RWPE1 (cell line): Measurements from ENCODE around the gene BORCS6.

Source experiments
- CTCF ChIA-PET: fragments of 350-600 bp; sonication (Branson Sonifier 250); formaldehyde crosslinking; extraction: SDS; loops from one replicate; lab custom pipeline; 2021; lab: Yijun Ruan, JAX
- POLR2A ChIA-PET: fragments of 400-600 bp; formaldehyde crosslinking; extraction: SDS; loops from one replicate; lab custom pipeline; 2020; ENCODE audit warnings: antibody characterized with exemption; ENCODE audit not compliant: low non-redundant PET; lab: Yijun Ruan, JAX
- DNase-seq: peaks from one replicate; pipeline ENCODE4 v3.0.0; 2012; ENCODE audit warnings: low spot score
- H3K27ac ChIP-seq: fragments of 450-650 bp; 2 replicates; pipeline ENCODE4 v1.5.1; 2017
- TF ChIP-seq, protein P1 (sequence below): fragments of 450-650 bp; conservative IDR thresholded peaks from 2 replicates; pipeline ENCODE4 v1.5.1; 2017; ENCODE audit warnings: low read depth, mild to moderate bottlenecking

Gene BORCS6

DNA sequence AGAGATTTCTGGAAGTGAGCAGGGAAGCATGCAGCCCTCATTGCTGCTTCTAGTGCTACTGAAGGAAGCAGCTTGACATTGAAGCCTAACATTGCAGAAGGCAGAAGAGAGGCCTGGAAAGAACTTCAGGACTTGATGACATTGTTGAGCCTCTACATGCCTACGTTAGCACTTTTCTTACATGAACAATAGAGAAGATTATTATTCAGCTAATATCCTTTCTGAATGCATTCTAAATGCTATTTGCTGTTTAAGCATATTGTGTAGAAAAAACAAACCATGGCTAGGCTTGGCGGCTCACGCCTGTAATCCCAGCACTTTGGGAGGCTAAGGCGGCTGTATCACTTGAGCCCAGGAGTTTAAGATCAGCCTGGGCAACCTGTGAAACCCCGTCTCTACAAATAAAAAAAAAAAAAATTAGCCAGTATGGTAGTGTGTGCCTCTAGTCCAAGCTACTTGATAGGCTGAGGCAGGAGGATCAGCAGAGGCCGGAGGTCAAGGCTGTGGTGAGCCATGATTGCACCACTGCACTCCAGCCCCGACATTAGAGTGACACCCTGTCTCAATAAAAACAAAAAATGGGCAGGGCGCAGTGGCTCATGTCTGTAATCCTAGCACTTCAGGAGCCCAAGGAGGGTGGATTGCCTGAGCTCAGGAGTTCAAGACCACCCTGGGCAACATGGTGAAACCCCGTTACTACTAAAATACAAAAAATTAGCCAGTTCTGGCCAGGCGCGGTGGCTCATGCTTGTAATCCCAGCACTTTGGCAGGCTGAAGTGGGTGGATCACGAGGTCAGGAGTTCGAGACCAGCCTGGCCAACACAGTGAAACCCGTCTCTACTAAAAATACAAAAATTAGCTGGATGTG is 22.6 kb upstream of the BORCS6 start:
- CTCF ChIA-PET = interaction anchor here (0.6 to 1.3 kb wide), 2 partner anchors 74 to 680 kb away, joined by 3 to 5 read pairs; no protein-coding TSS in a partner anchor
- H3K27ac ChIP-seq = no peak overlapping the region
- TF ChIP-seq, protein P1, sequence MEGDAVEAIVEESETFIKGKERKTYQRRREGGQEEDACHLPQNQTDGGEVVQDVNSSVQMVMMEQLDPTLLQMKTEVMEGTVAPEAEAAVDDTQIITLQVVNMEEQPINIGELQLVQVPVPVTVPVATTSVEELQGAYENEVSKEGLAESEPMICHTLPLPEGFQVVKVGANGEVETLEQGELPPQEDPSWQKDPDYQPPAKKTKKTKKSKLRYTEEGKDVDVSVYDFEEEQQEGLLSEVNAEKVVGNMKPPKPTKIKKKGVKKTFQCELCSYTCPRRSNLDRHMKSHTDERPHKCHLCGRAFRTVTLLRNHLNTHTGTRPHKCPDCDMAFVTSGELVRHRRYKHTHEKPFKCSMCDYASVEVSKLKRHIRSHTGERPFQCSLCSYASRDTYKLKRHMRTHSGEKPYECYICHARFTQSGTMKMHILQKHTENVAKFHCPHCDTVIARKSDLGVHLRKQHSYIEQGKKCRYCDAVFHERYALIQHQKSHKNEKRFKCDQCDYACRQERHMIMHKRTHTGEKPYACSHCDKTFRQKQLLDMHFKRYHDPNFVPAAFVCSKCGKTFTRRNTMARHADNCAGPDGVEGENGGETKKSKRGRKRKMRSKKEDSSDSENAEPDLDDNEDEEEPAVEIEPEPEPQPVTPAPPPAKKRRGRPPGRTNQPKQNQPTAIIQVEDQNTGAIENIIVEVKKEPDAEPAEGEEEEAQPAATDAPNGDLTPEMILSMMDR = no peak
- POLR2A ChIA-PET = no interaction called here
- DNase-seq = no peak

DNA sequence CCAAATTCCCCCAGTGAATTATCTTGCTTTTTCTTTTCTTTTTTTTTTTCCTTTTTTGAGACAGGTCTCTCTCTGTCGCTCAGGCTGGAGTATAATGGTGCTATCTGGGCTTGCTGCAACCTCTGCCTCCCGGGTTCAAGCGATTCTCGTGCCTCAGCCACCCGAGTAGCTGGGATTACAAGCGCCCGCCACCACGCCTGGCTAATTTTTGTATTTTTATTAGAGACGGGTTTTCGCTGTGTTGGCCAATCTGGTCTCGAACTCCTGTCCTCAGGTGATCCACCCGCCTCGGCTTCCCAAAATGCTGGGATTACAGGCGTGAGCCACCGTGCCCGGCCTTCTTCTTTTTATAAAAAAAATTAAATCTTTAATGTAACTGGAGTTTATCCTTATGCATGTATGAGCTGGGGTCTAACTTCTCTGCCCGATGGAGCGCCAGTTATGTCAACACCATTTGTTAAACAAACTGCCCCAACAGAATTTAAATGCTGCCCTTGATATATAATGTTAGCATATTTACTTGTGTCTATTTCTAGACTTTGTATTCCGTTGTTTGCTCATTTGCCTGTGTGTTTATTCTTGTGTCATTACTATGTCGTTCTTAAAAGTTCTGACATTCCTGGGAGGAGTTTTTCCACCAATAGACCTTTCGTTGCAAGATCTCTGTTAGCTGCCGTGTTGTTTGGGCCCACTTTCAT is 20.9 kb upstream of the BORCS6 start:
- TF ChIP-seq, protein P1 = no peak
- H3K27ac ChIP-seq = peak overlapping the region; percentile 91
- POLR2A ChIA-PET = interaction anchor here (0.7 to 1.5 kb wide), 4 partner anchors 19 to 244 kb away, joined by 3 to 6 read pairs (median 4); no protein-coding TSS in a partner anchor
- CTCF ChIA-PET = interaction anchor here (0.6 kb wide), 1 partner anchor 150 kb away, joined by 6 read pairs; no protein-coding TSS in a partner anchor
- DNase-seq = no peak

DNA sequence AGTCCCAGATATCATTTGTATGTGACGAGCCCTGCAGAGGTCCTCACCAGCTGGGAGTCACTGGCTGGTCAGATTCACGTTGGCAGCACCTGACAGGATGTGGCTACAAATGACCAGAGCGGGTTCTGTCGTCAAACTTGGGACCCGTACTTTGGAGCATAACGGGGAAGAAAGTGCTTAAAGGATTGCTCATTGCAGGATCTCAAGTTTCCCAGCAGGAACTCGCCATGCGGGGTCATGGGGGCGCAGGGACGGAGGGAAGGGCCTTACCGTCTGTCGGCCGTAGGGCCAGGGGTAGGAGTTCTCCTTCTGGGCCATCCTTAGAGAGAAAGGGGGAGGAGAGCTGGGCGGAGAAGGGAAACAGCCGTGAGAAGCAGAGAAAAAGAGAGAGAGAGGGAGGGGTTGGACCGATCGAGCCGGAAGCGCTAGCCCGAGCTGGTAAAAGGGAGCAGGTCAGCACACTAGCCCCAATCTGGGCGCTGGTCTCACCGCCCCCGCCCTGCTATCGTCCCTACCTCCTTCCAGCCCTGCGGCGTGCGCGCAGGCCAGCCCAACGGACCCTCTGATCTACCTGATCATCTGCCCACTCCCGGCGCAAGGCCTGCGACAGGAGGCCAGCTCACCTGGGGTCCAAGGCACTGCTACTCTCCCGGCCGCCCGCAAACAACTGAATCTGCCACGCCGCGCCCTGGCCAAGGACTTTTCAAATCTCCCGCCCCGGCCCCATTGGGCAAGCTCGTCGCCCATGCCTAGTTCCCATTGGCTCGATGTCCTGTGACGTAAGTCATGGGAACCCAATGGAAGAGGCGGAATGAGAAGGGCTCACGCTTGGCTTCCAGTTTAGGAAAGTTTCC is 20.2 kb upstream of the BORCS6 start, which contains the start of gene AURKB:
AURKB (minus strand) TSS at position 669 of the 854 bp plus-strand sequence; CDS start at position 318, 351 bp downstream.
- TF ChIP-seq, protein P1 = no peak
- DNase-seq = peak; percentile 96
- H3K27ac ChIP-seq = peak within 1 kb of the TSS; percentile 91
- POLR2A ChIA-PET = interaction anchor here (0.6 to 1.5 kb wide), 7 partner anchors 11 to 244 kb away, joined by 3 to 6 read pairs (median 4); no protein-coding TSS in a partner anchor
- CTCF ChIA-PET = interaction anchor here (0.5 to 0.6 kb wide), 2 partner anchors 28 to 150 kb away, joined by 3 to 6 read pairs; no protein-coding TSS in a partner anchor

DNA sequence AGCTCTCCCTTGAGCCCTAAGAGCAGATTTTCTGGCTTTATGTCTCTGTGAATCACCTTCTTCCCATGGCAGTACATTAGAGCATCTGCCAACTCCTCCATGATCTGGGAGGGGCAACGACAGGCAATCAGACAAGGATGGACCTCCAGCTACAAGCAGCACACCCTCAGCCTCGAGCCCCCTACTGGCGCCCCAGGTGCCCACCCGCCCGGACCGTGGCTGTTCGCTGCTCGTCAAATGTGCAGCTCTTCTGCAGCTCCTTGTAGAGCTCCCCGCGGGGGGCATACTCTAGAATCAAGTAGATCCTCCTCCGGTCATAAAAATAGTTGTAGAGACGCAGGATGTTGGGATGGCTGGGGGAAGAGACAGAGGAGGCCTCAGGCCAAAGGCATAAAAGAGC is 16.6 kb upstream of the BORCS6 start:
- CTCF ChIA-PET = no interaction called here
- DNase-seq = no peak
- peak overlapping the region; percentile 58 for H3K27ac ChIP-seq
- TF ChIP-seq, protein P1 = no peak
- POLR2A ChIA-PET = no interaction called here

DNA sequence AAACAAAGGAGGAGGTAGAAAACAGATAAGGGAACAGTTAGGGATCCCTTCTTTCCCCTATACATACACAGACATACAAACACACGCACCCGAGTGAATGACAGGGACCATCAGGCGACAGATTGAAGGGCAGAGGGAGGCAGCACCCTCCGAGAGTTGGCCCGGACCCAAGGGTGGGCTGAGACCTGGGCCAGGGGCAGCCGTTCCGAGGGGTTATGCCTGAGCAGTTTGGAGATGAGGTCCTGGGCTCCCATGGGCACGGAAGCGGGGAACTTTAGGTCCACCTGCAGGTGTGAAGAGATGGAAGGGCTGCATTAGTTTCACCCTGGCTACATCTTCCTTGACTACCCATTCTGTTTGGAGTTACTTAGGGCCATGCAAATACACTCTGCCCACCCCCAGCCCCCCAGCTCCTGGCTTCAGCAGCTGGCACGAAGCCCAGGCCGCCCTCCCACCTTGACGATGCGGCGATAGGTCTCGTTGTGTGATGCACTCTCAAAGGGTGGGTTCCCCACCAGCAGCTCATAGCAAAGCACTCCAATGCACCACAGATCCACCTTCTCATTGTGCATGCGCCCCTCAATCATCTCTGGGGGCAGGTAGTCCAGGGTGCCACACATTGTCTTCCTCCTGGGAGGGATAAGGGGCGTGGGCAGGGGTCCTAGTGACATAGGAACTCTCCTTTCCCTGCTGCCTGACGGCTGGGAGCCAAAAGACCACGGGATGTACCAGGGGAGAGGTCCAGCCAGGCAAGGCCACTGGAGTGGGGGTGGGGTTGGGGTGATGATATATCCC is 15.0 kb upstream of the BORCS6 start:
- peak overlapping the region; percentile 58 for H3K27ac ChIP-seq
- DNase-seq = no peak
- TF ChIP-seq, protein P1 = no peak
- POLR2A ChIA-PET = no interaction called here
- CTCF ChIA-PET = interaction anchor here (0.6 kb wide), 1 partner anchor 674 kb away, joined by 4 read pairs; no protein-coding TSS in a partner anchor
